Measurements from ENCODE around the gene CPT1B. TPM values are rescaled to one million over a fixed set of nuclear protein-coding genes. Genes with fewer than 3 reads are reported as not detected.
A peak's percentile ranks its signal among the peaks of the same experiment; 100 is the strongest.

CPT1B gene
- total RNA-seq, 2 experiments from 2014 or later: 107 to 113 TPM

- Mint-ChIP-seq H3K4me3 (peak overlapping the region; percentile 96), H3K27ac (peak overlapping the region; percentile 100), H3K9me3 (no peaks in the 10 kb centered on the region), H3K4me1 (peaks cover 52% of the 10 kb centered on the region), H3K27me3 (no peaks in the 10 kb centered on the region), H3K36me3 (ENCODE audit: low read depth) (peaks cover 27% of the 10 kb centered on the region)
- DNase-seq: no peak
- ChIA-PET POLR2A (interaction anchor here (1.7 kb wide), 1 partner anchor 15 kb away, joined by 6 read pairs; no protein-coding TSS in a partner anchor), CTCF (interaction anchor here (0.6 to 0.7 kb wide), 2 partner anchors 48 to 87 kb away, joined by 3 to 4 read pairs; no protein-coding TSS in a partner anchor)
These were observed 45.1 kb downstream of the CPT1B start for GRCh38 chr22:50532824-50533796.

- H3K27ac Mint-ChIP-seq: peak overlapping the region; percentile 100
- no peaks in the 10 kb centered on the region for H3K9me3 Mint-ChIP-seq
- CTCF ChIA-PET: interaction anchor here (0.8 kb wide), 1 partner anchor 31 kb away, joined by 3 read pairs; no protein-coding TSS in a partner anchor
These were observed 46.1 kb downstream of the CPT1B start for GRCh38 chr22:50531962-50532674.

GRCh38 chr22:50531546-50531961 is 46.7 kb downstream of the CPT1B start:
- peak overlapping the region; percentile 100 for H3K27ac Mint-ChIP-seq
- POLR2A ChIA-PET: interaction anchor here (1.7 kb wide), 1 partner anchor 17 kb away, joined by 6 read pairs; no protein-coding TSS in a partner anchor

More at GRCh38 chr22:50531962-50532674, 46.1 kb downstream of the CPT1B start:
- Mint-ChIP-seq H3K27me3 (no peaks in the 10 kb centered on the region), H3K36me3 (ENCODE audit: low read depth) (peaks cover 36% of the 10 kb centered on the region), H3K4me3 (peak overlapping the region; percentile 96), H3K4me1 (peaks cover 60% of the 10 kb centered on the region)
- POLR2A ChIA-PET: interaction anchor here (1.7 kb wide), 1 partner anchor 16 kb away, joined by 6 read pairs; no protein-coding TSS in a partner anchor
- DNase-seq: peak; percentile 38

GRCh38 chr22:50530877-50531545 is 47.2 kb downstream of the CPT1B start:
- POLR2A ChIA-PET: no interaction called here

More at GRCh38 chr22:50531546-50531961, 46.7 kb downstream of the CPT1B start:
- Mint-ChIP-seq H3K9me3 (no peaks in the 10 kb centered on the region), H3K4me3 (peak overlapping the region; percentile 96), H3K36me3 (ENCODE audit: low read depth) (peaks cover 39% of the 10 kb centered on the region), H3K4me1 (peaks cover 59% of the 10 kb centered on the region), H3K27me3 (no peaks in the 10 kb centered on the region)
- peak; percentile 79 for DNase-seq
- CTCF ChIA-PET: interaction anchor here (0.8 kb wide), 1 partner anchor 32 kb away, joined by 3 read pairs; no protein-coding TSS in a partner anchor

GRCh38 chr22:50530580-50530876 is 47.7 kb downstream of the CPT1B start:
- ChIA-PET CTCF (no interaction called here), POLR2A (no interaction called here)
- Mint-ChIP-seq H3K27ac (peak overlapping the region; percentile 100), H3K4me1 (peaks cover 50% of the 10 kb centered on the region), H3K27me3 (no peaks in the 10 kb centered on the region), H3K4me3 (peak overlapping the region; percentile 96), H3K36me3 (ENCODE audit: low read depth) (peaks cover 36% of the 10 kb centered on the region), H3K9me3 (no peaks in the 10 kb centered on the region)
- no peak for DNase-seq

More at GRCh38 chr22:50530877-50531545, 47.2 kb downstream of the CPT1B start:
- H3K36me3 Mint-ChIP-seq (ENCODE audit: low read depth): peaks cover 36% of the 10 kb centered on the region
- H3K4me1 Mint-ChIP-seq: peaks cover 53% of the 10 kb centered on the region
- no peaks in the 10 kb centered on the region for H3K9me3 Mint-ChIP-seq
- CTCF ChIA-PET: no interaction called here
- no peaks in the 10 kb centered on the region for H3K27me3 Mint-ChIP-seq
- peak overlapping the region; percentile 96 for H3K4me3 Mint-ChIP-seq
- peak overlapping the region; percentile 100 for H3K27ac Mint-ChIP-seq
- peak; percentile 89 for DNase-seq

- Mint-ChIP-seq H3K4me1 (peaks cover 47% of the 10 kb centered on the region), H3K36me3 (ENCODE audit: low read depth) (peaks cover 34% of the 10 kb centered on the region), H3K27ac (peak within 1 kb of the TSS; percentile 100), H3K4me3 (peak within 1 kb of the TSS; percentile 96), H3K9me3 (no peaks in the 10 kb centered on the region), H3K27me3 (no peaks in the 10 kb centered on the region)
- ChIA-PET CTCF (interaction anchor here (0.7 to 5.8 kb wide), 5 partner anchors 15 to 92 kb away, joined by 3 to 74 read pairs (median 4); partner anchors contain the start of genes KLHDC7B and SYCE3), POLR2A (interaction anchor here (0.6 to 1.0 kb wide), 5 partner anchors 10 to 91 kb away, joined by 3 to 10 read pairs (median 3); no protein-coding TSS in a partner anchor)
- DNase-seq: peak; percentile 78
These were observed 48.2 kb downstream of the CPT1B start, which contains the start of gene TYMP for GRCh38 chr22:50529897-50530579. TSS of gene TYMP (minus strand) at chr22:50530012. CDS start at chr22:50529709, 303 bp downstream.

GRCh38 chr22:50529416-50529896 is 48.8 kb downstream of the CPT1B start:
- DNase-seq: no peak
- H3K4me1 Mint-ChIP-seq: peaks cover 49% of the 10 kb centered on the region
- ChIA-PET CTCF (interaction anchor here (1.1 to 5.8 kb wide), 4 partner anchors 16 to 89 kb away, joined by 3 to 74 read pairs (median 5); partner anchors contain the start of genes KLHDC7B and SYCE3), POLR2A (interaction anchor here (0.6 to 1.0 kb wide), 2 partner anchors 10 to 34 kb away, joined by 4 to 10 read pairs; no protein-coding TSS in a partner anchor)
- H3K27me3 Mint-ChIP-seq: no peaks in the 10 kb centered on the region
- peak overlapping the region; percentile 83 for H3K27ac Mint-ChIP-seq
- no peaks in the 10 kb centered on the region for H3K9me3 Mint-ChIP-seq
- H3K36me3 Mint-ChIP-seq (ENCODE audit: low read depth): peaks cover 39% of the 10 kb centered on the region
- H3K4me3 Mint-ChIP-seq: peak overlapping the region; percentile 80

GRCh38 chr22:50528682-50529415 is 49.4 kb downstream of the CPT1B start:
- Mint-ChIP-seq H3K27ac (peak overlapping the region; percentile 93), H3K9me3 (no peaks in the 10 kb centered on the region), H3K27me3 (no peaks in the 10 kb centered on the region), H3K4me3 (peak overlapping the region; percentile 80), H3K36me3 (ENCODE audit: low read depth) (peaks cover 40% of the 10 kb centered on the region), H3K4me1 (peaks cover 46% of the 10 kb centered on the region)
- ChIA-PET CTCF (interaction anchor here (0.8 to 5.8 kb wide), 4 partner anchors 12 to 90 kb away, joined by 3 to 74 read pairs (median 5); partner anchors contain the start of genes KLHDC7B and SYCE3), POLR2A (interaction anchor here (1.3 kb wide), 1 partner anchor 10 kb away, joined by 4 read pairs; no protein-coding TSS in a partner anchor)
- DNase-seq: no peak

GRCh38 chr22:50527921-50528681 is 50.1 kb downstream of the CPT1B start:
- Mint-ChIP-seq H3K4me3 (peak overlapping the region; percentile 80), H3K27ac (peak overlapping the region; percentile 93), H3K4me1 (peaks cover 41% of the 10 kb centered on the region), H3K36me3 (ENCODE audit: low read depth) (peaks cover 40% of the 10 kb centered on the region), H3K27me3 (no peaks in the 10 kb centered on the region), H3K9me3 (no peaks in the 10 kb centered on the region)
- ChIA-PET CTCF (interaction anchor here (0.8 to 5.8 kb wide), 6 partner anchors 10 to 93 kb away, joined by 4 to 74 read pairs (median 6); partner anchors contain the start of genes KLHDC7B, NCAPH2 and SYCE3), POLR2A (interaction anchor here (1.3 to 1.8 kb wide), 2 partner anchors 11 to 20 kb away, joined by 4 to 5 read pairs; partner anchors contain the start of genes LMF2 and NCAPH2)
- no peak for DNase-seq

All from activated CD4-positive, alpha-beta T cell treated with anti-CD3 and anti-CD28 coated beads, Interleukin-2, amount 10 ng/mL, durations not matched to agents 7 days and 5 days (primary cell).